Stimulated activated CD8-positive, alpha-beta memory T cell treated with anti-CD3 and anti-CD28 coated beads, Interleukin-2, amount 100 ng/mL, for 48 hours (primary cell): ENCODE results near the gene PLEKHA1.

Source experiments
- DNase-seq, 2 donors: peaks; one replicate each; pipeline ENCODE4 v3.0.0-alpha.2; 2020; ENCODE audit warnings: low read depth in 2 of 2

Gene PLEKHA1

DNA sequence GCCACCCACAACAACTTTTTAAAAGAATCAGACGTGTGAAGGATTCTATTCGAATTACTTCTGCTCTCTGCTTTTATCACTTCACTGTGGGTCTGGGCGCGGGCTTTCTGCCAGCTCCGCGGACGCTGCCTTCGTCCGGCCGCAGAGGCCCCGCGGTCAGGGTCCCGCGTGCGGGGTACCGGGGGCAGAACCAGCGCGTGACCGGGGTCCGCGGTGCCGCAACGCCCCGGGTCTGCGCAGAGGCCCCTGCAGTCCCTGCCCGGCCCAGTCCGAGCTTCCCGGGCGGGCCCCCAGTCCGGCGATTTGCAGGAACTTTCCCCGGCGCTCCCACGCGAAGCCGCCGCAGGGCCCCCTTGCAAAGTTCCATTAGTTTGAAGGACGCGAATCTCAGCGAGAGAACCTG is 86.4 kb downstream of the PLEKHA1 start:
- no peak for DNase-seq

DNA sequence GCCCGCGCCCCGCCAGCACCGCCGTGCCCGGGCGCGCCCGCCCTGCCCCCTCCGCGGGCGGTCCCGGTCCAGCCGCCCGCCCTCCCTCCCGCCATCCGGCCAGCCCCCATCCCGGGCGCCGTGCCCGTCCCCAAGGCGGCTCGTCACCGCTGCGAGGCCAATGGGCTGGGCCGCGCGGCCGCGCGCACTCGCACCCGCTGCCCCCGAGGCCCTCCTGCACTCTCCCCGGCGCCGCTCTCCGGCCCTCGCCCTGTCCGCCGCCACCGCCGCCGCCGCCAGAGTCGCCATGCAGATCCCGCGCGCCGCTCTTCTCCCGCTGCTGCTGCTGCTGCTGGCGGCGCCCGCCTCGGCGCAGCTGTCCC is 86.8 kb downstream of the PLEKHA1 start, which contains the start of gene HTRA1:
HTRA1 (plus strand) TSS at position 187 of the 362 bp plus-strand sequence; CDS start at position 287, 100 bp downstream.
- no peak for DNase-seq

DNA sequence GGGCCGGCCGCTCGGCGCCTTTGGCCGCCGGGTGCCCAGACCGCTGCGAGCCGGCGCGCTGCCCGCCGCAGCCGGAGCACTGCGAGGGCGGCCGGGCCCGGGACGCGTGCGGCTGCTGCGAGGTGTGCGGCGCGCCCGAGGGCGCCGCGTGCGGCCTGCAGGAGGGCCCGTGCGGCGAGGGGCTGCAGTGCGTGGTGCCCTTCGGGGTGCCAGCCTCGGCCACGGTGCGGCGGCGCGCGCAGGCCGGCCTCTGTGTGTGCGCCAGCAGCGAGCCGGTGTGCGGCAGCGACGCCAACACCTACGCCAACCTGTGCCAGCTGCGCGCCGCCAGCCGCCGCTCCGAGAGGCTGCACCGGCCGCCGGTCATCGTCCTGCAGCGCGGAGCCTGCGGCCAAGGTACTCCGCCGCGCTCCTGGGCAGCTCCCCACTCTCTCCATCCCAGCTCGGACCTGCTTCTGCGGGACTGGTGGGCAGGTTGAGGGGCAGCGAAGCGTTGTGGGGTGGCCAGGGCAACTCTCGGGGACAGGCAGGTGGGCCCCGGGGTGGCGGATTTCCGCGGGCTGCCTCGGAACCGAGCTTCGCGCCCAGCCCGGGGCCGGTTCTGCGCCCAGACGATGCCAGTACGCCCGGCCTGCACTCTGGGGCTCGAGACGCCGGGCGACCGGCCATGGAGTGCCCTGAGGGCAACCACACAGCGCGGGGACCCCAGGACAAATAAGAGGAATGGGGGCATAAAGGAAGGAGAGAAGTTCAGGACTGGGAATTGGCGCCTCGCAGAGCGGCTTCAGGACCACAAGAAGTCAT is 87.4 kb downstream of the PLEKHA1 start:
- no peak for DNase-seq

DNA sequence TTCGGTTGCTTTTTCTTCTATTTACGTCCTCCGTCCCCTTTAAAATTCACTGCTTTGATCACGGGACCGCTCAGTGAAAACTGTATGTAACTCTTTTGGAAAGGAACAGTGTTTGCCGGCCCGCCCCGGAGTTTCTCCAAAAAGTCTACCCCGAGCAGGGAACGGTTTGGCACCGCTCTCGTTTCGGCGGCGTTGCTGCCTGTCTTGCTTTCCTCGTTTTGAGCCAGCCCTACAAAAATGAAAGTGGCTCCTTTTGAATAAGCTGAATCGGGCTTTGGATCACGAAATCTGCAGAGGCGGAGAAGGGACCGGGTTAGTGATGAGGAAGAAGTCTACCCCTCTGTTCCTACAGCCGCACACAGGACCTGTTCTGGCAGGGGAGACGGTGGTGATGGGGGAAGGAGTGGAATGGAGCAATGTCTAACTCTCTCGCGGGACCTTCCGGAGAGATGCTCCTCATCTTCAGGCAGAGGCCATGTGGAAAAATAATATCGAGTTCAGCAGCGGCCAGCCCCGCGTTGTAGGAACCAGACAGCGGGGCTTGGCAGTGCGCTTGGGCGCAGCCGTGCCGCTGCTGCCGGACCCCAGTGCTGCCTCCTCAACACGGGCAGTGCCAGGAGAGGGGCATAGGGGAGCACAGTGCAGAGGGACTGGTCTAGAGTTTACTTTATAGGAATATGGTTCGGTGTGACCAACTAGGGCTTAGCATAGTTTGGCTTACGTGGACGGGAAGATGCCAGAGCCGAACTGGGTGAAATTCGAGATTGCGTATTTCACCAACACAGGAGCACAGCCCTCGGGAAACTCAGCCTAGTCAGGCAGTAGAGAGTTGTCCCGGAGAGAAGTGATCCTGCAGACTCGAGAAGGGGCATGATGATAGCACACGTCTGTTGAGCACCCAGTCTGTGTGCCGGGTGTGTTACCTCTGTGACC is 88.3 kb downstream of the PLEKHA1 start:
- no peak for DNase-seq

DNA sequence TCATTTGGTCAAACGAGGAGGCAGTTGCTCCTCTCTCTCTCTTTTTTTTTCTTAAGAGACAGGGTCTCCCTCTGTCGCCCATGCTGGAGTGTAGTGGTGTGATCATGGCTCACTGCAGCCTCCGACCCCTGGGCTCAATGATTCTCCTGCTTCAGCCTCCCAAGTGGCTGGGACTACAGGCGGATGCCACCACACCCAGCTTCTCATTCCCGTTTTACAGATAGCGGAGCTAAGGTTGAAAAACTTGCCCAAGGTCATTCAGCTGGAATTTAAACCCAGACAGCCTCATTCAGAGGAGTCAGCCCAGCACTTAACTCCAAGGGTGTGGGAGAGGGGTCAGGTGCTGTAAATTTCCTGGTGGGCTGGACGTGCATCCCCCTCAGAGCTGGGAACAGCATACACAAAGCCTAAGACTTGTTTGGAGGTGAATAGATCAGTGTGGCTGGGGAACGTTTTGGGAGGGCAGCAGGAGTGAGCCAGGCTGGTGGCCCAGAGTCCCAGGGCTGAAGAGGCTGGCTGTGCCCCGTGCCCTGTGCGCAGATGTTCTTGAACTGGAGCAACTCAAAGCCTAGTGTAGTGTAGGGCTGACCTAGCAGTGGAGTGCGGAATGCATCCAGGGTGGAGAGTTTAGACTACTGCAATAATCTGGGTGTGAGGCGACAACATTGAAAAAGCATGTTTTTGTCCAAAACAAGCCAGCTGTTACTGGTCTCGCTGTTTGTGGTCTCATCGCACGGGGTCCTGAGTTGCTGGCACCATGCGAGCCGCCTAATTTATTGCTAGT is 89.2 kb downstream of the PLEKHA1 start:
- no peak for DNase-seq

DNA sequence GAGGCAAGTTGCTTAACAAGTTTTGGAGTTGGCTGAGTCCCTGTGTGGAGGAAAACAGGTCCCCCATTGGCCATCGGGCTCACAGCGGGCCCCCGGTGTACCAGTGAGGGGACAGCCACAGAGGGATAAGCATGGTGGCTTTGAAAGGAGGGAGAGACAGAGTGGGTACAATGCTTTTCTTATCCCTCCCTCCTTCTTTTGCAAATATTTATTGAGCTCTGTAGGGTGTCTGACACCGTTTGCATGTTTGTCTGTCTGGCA is 89.7 kb downstream of the PLEKHA1 start:
- DNase-seq: no peak

DNA sequence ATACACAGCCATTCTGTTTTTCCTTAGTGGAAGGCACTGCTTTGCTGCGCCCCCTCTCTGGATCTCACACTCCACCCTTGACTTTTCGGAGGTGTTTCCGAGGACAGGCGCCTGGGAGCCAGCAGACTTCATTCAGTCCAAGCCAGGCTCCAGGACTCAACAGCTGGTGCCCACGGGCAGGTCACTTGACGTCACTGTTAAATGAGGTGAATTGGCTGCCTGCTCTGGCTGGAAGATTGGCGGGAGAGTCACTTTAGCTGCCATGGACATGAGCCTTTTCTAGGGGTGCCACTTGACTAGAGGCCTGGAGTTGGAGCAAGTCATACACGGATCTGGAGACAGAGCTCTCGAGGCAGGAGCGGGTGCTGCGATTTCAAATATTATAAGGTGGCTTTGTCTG is 90.1 kb downstream of the PLEKHA1 start:
- no peak for DNase-seq

DNA sequence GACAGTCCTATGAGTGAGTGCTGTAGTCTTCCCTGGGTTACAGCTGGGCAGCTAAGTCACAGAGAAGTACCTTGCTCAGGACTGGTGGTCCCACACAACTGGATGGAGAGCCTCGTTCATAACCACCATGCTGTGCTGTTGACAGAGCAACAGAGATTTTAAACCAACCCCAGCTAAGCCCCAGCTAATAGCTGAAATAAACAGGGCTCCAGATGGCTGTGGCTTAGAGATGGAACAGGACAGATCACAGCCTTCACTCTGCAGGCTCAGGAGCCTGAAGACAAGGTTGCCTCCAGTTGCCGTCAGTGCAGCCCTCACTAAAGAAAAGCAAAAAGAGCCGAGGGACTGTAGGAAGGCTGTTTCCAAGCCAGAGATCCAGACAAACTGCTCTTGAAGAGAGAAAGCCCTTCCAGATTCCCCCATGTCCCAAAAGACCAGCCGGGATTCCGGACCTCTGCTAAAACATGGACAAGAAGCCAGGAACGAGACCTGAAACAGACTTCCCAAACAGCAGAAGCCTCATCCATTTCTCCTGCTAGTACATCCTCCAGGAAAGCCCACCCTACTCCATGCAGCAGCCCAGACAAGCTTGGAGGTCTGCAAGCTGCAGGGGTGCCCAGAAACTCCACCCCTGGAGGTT is 91.0 kb downstream of the PLEKHA1 start:
- DNase-seq: no peak

DNA sequence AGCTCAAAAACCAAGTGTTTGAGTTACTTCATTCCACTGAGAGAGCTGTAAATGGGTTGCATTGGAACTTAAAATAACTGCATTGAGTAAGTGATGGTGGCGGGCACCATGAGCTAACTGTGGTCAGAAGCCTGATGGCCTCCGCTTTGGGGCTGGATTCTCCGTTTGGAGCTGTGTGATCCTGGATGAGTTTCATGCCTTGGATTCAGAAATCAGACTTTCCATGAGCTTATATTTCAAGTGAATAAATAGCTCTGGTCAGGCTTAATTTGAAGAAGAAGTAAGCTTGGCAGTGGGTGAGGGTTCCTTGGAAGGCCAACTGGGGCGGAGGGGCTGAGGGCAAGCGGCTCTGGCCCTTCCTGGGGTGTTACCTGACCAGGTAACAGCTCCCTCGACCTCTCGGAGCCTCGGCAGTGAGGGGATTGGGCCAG is 92.5 kb downstream of the PLEKHA1 start:
- DNase-seq: no peak

DNA sequence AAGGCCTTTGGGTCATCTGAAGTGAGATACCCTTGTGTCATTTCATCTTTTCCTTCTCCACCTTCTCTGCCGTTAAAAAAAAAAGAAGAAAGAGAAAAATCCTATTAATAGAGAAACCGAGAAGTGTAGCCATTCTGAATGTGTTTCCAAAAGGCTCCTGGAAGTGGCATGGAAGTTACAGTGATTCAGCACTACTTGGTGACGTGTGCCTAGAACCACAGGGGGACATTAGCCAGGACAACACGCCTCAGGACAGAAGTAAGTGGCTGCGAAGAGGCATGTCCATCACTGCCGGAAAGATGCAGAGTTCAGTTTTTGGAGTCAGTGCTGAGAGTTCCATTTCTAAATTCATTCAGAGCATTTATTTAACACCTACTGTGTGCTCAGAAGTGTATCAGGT is 93.2 kb downstream of the PLEKHA1 start:
- DNase-seq: no peak

DNA sequence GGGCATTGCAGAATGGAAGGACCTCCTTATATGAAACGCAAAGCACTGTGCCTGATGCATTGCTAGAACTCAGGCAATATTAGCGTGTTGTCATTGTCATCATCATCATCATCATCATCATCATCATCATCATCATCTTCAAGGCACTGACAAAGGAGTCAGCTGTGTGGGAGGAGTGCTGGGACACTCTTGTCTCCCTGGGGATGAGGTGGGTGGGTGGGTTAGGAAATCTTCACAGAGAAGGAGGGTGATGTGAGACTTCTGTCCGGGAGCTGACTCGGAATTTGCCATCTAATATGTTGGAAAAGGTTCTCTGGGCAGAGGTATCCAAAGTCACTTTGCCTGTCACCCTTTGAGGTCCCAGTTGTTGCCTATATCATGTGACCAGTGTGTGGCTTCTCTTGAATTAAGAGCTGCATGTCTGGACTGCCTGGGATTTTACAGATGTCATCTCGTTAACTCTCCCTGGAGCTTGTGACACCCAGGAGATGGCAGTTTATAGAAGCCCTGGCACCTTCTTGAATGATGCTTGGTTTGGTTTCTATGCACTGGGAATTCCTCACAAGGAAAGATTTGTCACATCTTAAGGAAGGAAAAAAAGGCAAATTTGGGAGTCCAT is 93.9 kb downstream of the PLEKHA1 start:
- DNase-seq: no peak

DNA sequence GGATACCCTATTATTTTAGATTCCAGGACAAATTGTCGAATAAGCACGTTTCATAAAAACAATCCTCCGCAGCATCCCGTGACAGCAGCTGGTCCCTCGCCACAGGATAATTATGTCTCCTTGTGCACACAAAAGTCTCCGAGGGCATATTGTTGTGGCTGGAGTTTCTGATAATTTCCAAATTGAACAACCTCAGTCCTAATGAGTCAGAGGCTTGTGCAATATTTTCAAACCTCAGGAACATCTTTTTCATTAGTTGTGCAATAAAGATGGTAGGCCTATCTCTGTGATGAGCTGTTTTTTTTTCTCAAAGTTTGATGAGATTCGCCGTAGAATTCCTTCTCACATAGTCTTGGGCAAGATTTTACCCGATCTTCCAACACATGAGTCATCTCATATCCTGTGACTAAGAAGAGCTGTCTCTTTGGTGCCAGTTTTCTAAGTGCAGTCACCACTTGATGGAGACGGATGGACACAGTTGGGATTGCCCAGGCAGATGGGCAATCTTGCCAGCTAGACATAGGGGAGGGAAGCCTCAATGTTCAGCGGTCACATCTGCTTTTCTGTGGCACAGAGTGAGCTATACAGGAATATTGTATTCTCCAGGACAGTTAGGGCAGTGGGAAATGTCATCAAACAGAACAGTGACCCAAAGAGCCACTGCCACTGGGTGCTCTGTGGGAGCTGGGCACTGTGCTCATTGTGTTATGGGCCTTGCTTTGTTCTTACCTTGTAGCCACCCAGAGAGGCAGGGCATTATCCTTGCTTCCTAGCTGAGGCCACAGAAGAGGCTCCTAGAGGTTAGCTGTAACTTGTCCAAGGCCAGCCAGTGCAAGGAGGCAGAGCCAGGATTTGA is 94.6 kb downstream of the PLEKHA1 start:
- DNase-seq: no peak

DNA sequence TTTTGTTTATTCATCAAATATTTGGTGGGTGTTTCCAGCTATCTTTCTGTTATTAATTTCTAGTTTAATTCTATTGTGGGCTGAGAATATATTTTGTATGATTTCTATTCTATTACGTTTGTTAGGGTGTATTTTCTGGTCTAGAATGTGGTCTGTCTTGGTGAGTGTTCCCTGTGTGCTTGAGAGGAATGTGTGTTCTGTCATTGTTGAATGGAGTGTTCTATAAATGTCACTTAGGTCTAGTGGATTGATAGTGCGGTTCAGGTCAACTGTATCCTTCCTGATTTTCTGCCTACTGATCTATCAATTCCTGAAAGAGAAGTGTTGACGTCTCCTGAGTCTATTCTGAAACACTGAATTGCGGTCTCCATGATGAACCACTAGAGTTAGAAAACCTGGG is 95.3 kb downstream of the PLEKHA1 start:
- no peak for DNase-seq

DNA sequence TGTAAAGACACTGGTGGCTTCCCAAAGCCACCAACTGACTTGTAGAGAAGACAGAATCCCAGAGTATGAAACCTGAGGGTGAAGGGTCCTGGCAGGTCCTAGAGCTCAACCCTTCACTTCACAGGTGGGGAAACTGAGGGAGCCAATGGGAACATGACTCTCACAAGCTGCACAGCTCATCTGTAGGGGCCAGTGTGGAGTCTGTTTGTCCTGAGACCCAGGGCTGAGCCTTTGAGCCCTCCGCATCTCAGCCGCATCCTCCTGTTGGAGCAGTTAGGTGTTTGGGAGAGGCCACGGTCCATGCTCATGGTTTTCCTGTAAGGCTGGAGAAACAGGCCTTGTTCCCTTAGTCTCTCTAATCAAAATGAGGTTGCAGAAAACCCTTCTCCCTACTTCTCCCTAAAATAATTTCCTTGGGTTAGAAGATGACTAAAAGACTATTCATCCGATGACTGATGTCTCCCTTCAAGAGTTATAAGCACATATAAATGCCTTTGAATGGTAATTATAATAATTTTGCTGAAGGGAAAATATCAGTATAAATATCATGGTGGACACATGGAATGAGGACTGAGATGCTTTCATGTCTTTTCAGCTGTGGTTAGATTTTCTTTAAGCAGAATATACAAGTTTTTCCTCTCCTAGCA is 97.1 kb downstream of the PLEKHA1 start:
- no peak for DNase-seq

DNA sequence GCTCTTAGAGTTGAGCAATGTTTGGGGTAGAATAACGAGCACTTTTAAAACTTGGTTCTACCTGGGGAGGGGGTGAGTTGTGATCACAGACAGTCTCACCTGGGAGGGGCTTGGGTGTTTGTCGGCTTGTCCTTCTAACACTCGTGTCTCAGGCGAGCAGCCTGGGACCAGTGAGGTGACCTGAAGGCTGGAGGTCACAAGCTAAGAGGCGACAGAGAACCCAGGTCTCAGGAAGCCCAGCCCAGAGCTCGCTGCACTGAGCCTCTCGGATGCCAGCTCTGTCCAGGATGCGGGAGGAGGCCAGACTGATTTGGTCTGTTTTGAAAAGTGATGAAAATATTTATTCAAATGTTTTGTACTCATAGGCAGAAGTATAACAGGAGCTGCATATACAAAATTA is 98.6 kb downstream of the PLEKHA1 start:
- no peak for DNase-seq

DNA sequence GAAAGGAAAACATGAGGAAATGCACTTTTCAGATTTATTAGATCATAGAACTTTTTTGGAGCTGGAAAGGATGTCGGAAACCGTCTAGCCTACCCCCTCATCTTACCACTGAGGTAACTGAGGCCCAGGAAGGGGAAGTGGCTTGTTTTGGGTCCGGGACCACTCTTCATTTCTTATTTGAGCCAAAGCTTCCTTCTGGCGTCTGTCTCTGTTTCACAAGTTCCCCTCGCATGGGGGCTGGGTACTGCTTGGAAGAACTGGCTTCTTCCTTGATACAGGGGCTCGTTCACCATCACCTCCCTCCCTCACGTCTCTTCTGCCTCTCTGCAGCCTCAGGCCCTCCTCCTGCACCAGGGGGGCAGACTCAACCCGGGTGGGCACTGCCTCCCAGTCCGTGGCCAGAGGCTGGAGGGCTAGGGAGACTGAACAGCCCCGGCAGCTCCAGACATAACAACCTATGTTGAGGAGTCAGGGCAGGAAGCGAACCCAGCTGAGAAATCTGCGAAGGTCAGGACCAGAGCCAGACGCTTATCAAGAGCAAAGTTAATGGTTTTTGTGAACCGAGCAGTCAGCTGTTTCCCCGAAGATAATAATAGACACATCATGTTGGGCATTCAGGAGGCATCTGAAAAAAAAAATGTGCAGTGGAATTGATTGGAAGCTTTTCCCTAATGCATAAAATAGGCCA is 99.8 kb downstream of the PLEKHA1 start:
- DNase-seq: no peak

DNA sequence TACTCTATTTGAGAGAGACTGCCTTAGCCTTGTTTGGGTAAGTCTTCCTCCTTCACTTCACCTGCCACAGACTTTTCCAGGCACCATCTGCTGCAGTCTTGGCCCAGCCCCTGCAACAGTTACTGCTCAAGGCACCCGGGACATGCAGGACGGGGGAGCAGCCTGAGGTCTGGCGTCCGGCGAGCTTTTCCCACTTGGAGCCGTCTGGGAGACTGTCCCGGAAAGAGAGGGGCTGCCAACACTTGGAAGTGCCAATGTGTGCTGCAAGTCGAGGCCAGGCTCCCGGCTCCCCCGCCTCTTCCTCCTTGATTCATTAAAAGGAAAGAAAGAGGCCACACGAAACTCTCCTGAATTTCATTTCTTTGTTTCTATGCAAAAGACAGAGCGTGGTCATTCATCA is 100.6 kb downstream of the PLEKHA1 start:
- no peak for DNase-seq

DNA sequence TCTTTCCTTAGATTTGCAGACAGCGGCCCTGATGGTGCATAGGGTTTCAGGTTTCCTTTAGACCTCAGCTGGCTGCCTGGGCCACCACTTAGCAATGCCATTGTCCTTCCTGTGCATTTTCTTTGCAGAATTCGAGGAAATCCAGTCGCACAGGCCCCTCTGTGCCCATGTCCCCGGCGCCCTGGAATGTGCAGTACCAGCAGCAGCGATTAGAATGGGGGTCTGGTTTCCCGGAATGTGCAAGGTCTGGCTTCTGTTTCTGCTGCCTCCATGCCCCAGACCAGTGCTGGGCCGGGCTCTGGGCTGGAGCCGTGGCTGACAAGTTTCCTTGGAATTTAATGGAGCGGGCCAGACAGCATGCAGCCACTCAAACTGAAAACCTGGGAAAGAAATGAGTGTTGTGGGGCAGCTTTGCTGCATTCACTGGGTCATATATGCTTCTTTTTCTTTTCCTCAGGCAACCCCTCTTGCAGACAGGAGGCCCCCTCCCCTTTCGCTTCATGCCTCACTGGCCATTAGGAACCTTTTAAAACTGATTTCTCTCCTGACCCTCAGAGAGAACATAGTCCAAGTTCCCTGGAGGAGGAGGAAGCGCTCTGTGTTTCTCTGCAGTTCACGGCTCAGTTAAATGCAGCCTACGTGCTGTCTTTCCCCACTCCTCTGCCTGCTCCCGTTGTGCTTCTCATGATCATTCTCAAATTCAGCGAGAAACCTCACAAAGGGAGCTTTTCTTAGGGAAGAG is 101.3 kb downstream of the PLEKHA1 start:
- no peak for DNase-seq

DNA sequence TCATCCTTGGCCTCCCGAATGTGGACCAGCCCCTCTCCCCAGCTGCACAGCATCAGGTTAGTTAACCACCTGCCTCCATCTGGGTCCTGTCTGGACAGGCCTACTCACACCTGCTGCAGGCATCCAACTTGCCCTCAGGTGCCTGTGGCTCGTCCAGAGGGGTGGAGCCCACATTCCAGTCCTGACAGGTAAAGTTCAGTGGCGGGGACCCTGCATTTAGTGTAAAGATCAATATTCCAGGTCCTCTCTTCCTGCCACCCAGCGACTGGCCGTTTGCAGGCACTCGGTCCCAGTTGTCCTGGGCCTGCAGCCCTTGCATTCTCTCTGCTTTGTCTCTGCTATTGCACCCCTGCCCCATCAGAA is 101.8 kb downstream of the PLEKHA1 start:
- DNase-seq: no peak
